Stimulated activated memory B cell treated with anti-CD40 and anti-IgM and Interleukin-4, amounts not matched to agents 10 μg/mL and 1 μg/mL and 100 μg/mL, for 72 hours (primary cell): Measurements from ENCODE around the gene KLHDC4.

Experiments used
- ATAC-seq: fragments of 150-1000 bp; cut with Tn5 transposase; 2 replicates; pipeline ENCODE4 v1.10.0; 2021
- H3K27ac Mint-ChIP-seq: one replicate; pipeline ENCODE4 v1.8.0; 2022; ENCODE audit warnings: mild to moderate bottlenecking, mixed read lengths
- H3K27me3 Mint-ChIP-seq: one replicate; pipeline ENCODE4 v1.8.0; 2022; ENCODE audit warnings: mixed read lengths
- H3K36me3 Mint-ChIP-seq: one replicate; pipeline ENCODE4 v1.8.0; 2022; ENCODE audit warnings: mixed read lengths
- H3K4me1 Mint-ChIP-seq: one replicate; pipeline ENCODE4 v1.8.0; 2022; ENCODE audit warnings: mixed read lengths
- H3K4me3 Mint-ChIP-seq: one replicate; pipeline ENCODE4 v1.8.0; 2022; ENCODE audit warnings: mild to moderate bottlenecking, moderate library complexity, mixed read lengths
- H3K9me3 Mint-ChIP-seq: one replicate; pipeline ENCODE4 v1.8.0; 2022; ENCODE audit warnings: mixed read lengths

Gene KLHDC4

GRCh38 chr16:87766485-87766797, 655 bp upstream of the KLHDC4 start:
- no peak for ATAC-seq
- peaks cover 45% of the 10 kb centered on the region for H3K4me1 Mint-ChIP-seq
- H3K36me3 Mint-ChIP-seq = peaks cover 9% of the 10 kb centered on the region
- H3K4me3 Mint-ChIP-seq = peak overlapping the region; percentile 93
- H3K27me3 Mint-ChIP-seq = peaks cover 9% of the 10 kb centered on the region
- H3K9me3 Mint-ChIP-seq = no peaks in the 10 kb centered on the region
- H3K27ac Mint-ChIP-seq = peak overlapping the region; percentile 99

- Mint-ChIP-seq H3K27me3 (no peaks in the 10 kb centered on the region), H3K4me3 (peak overlapping the region; percentile 93), H3K9me3 (no peaks in the 10 kb centered on the region), H3K27ac (peak overlapping the region; percentile 99), H3K4me1 (peaks cover 45% of the 10 kb centered on the region), H3K36me3 (peaks cover 13% of the 10 kb centered on the region)
- peak; percentile 69 for ATAC-seq
These were observed 362 bp downstream of the KLHDC4 start for GRCh38 chr16:87765473-87765775.

GRCh38 chr16:87764600-87765472, 950 bp downstream of the KLHDC4 start:
- Mint-ChIP-seq H3K36me3 (peaks cover 17% of the 10 kb centered on the region), H3K27me3 (no peaks in the 10 kb centered on the region), H3K9me3 (no peaks in the 10 kb centered on the region), H3K4me1 (peaks cover 45% of the 10 kb centered on the region), H3K4me3 (peak overlapping the region; percentile 93), H3K27ac (peak overlapping the region; percentile 99)
- no peak for ATAC-seq

GRCh38 chr16:87762620-87763019, 3.2 kb downstream of the KLHDC4 start:
- H3K4me1 Mint-ChIP-seq = peaks cover 40% of the 10 kb centered on the region
- H3K27me3 Mint-ChIP-seq = no peaks in the 10 kb centered on the region
- no peak for ATAC-seq
- no peaks in the 10 kb centered on the region for H3K9me3 Mint-ChIP-seq
- no peak overlapping the region for H3K4me3 Mint-ChIP-seq
- peaks cover 31% of the 10 kb centered on the region for H3K36me3 Mint-ChIP-seq
- peak overlapping the region; percentile 16 for H3K27ac Mint-ChIP-seq

- Mint-ChIP-seq H3K4me3 (no peak overlapping the region), H3K4me1 (peaks cover 40% of the 10 kb centered on the region), H3K36me3 (peaks cover 36% of the 10 kb centered on the region), H3K27me3 (no peaks in the 10 kb centered on the region), H3K9me3 (no peaks in the 10 kb centered on the region), H3K27ac (peak overlapping the region; percentile 16)
- no peak for ATAC-seq
These were observed 3.7 kb downstream of the KLHDC4 start for GRCh38 chr16:87762071-87762571.

- H3K4me1 Mint-ChIP-seq = peaks cover 40% of the 10 kb centered on the region
- no peaks in the 10 kb centered on the region for H3K27me3 Mint-ChIP-seq
- no peak overlapping the region for H3K4me3 Mint-ChIP-seq
- peaks cover 46% of the 10 kb centered on the region for H3K36me3 Mint-ChIP-seq
- no peak overlapping the region for H3K27ac Mint-ChIP-seq
- ATAC-seq = no peak
- no peaks in the 10 kb centered on the region for H3K9me3 Mint-ChIP-seq
These were observed 4.7 kb downstream of the KLHDC4 start for GRCh38 chr16:87761060-87761459.

GRCh38 chr16:87757841-87758426, 7.9 kb downstream of the KLHDC4 start:
- Mint-ChIP-seq H3K27me3 (no peaks in the 10 kb centered on the region), H3K4me1 (peaks cover 12% of the 10 kb centered on the region), H3K36me3 (peaks cover 72% of the 10 kb centered on the region), H3K4me3 (no peak overlapping the region), H3K9me3 (no peaks in the 10 kb centered on the region), H3K27ac (no peak overlapping the region)
- no peak for ATAC-seq

- Mint-ChIP-seq H3K9me3 (no peaks in the 10 kb centered on the region), H3K4me3 (no peak overlapping the region), H3K27me3 (no peaks in the 10 kb centered on the region), H3K36me3 (peaks cover 76% of the 10 kb centered on the region), H3K4me1 (no peaks in the 10 kb centered on the region), H3K27ac (no peak overlapping the region)
- no peak for ATAC-seq
These were observed 11.3 kb downstream of the KLHDC4 start for GRCh38 chr16:87754535-87754934.

- no peak for ATAC-seq
- Mint-ChIP-seq H3K36me3 (peaks cover 59% of the 10 kb centered on the region), H3K27me3 (no peaks in the 10 kb centered on the region), H3K4me3 (no peak overlapping the region), H3K9me3 (no peaks in the 10 kb centered on the region), H3K4me1 (no peaks in the 10 kb centered on the region), H3K27ac (no peak overlapping the region)
These were observed 18.0 kb downstream of the KLHDC4 start for GRCh38 chr16:87747626-87748414.

GRCh38 chr16:87746178-87746577, 19.6 kb downstream of the KLHDC4 start:
- Mint-ChIP-seq H3K36me3 (peaks cover 67% of the 10 kb centered on the region), H3K4me1 (peaks cover 9% of the 10 kb centered on the region), H3K9me3 (no peaks in the 10 kb centered on the region), H3K27me3 (no peaks in the 10 kb centered on the region), H3K27ac (no peak overlapping the region), H3K4me3 (no peak overlapping the region)
- ATAC-seq = no peak

GRCh38 chr16:87744750-87745514, 20.9 kb downstream of the KLHDC4 start:
- no peak for ATAC-seq
- peaks cover 63% of the 10 kb centered on the region for H3K36me3 Mint-ChIP-seq
- no peaks in the 10 kb centered on the region for H3K27me3 Mint-ChIP-seq
- peaks cover 9% of the 10 kb centered on the region for H3K4me1 Mint-ChIP-seq
- H3K4me3 Mint-ChIP-seq = no peak overlapping the region
- H3K9me3 Mint-ChIP-seq = no peaks in the 10 kb centered on the region
- H3K27ac Mint-ChIP-seq = no peak overlapping the region

GRCh38 chr16:87742781-87743490, 22.9 kb downstream of the KLHDC4 start:
- H3K9me3 Mint-ChIP-seq = no peaks in the 10 kb centered on the region
- peaks cover 9% of the 10 kb centered on the region for H3K4me1 Mint-ChIP-seq
- H3K36me3 Mint-ChIP-seq = peaks cover 47% of the 10 kb centered on the region
- H3K27ac Mint-ChIP-seq = no peak overlapping the region
- ATAC-seq = no peak
- H3K27me3 Mint-ChIP-seq = no peaks in the 10 kb centered on the region
- no peak overlapping the region for H3K4me3 Mint-ChIP-seq

GRCh38 chr16:87741700-87742415, 23.9 kb downstream of the KLHDC4 start:
- ATAC-seq = no peak
- Mint-ChIP-seq H3K36me3 (peaks cover 44% of the 10 kb centered on the region), H3K27me3 (no peaks in the 10 kb centered on the region), H3K27ac (no peak overlapping the region), H3K4me3 (no peak overlapping the region), H3K4me1 (peaks cover 9% of the 10 kb centered on the region), H3K9me3 (no peaks in the 10 kb centered on the region)

GRCh38 chr16:87740909-87741424, 24.8 kb downstream of the KLHDC4 start:
- Mint-ChIP-seq H3K9me3 (no peaks in the 10 kb centered on the region), H3K27ac (no peak overlapping the region), H3K4me3 (no peak overlapping the region), H3K36me3 (peaks cover 39% of the 10 kb centered on the region), H3K4me1 (peaks cover 9% of the 10 kb centered on the region), H3K27me3 (no peaks in the 10 kb centered on the region)
- ATAC-seq = no peak
